PC-9 (cell line): ENCODE results near the gene CNR1. TPM values are rescaled to one million over a fixed set of nuclear protein-coding genes. Genes with fewer than 3 reads are reported as not detected.

Experiments
- BruUV-seq: library from RNA; stranded (reverse); fragments of 400-500 nt; replicated peaks from 2 replicates; lab custom pipeline; 2021; lab: Mats Ljungman, UMichigan
- CTCF ChIA-PET: fragments of 300-600 bp; sonication (Branson Sonifier 250); formaldehyde crosslinking; loops from one replicate; lab custom pipeline; 2022; ENCODE audit warnings: antibody characterized with exemption; lab: Charles Lee
- POLR2A ChIA-PET: fragments of 300-600 bp; sonication (Branson Sonifier 250); formaldehyde crosslinking; loops from one replicate; lab custom pipeline; 2022; ENCODE audit warnings: antibody characterized with exemption; ENCODE audit not compliant: unreplicated experiment; lab: Charles Lee
- DNase-seq, 2 experiments: peaks; one replicate each; pipeline versions ENCODE4 v3.0.0 to v3.0.0-alpha.2; 2015 to 2022; ENCODE audit warnings: mixed read lengths in 1 of 2
- H2AFZ ChIP-seq: fragments of 200-600 bp; sonication (generic); 2 replicates; pipeline ENCODE4 v1.8.1; 2017; ENCODE audit warnings: antibody characterized with exemption
- H3F3A ChIP-seq: fragments of 200-600 bp; sonication (generic); 2 replicates; pipeline ENCODE4 v1.8.1; 2017; ENCODE audit warnings: antibody characterized with exemption, mild to moderate bottlenecking, low read depth; ENCODE audit not compliant: insufficient read depth
- H3K27ac ChIP-seq: fragments of 200-600 bp; sonication (generic); 2 replicates; pipeline ENCODE4 v1.6.1; 2016; ENCODE audit warnings: mixed run types
- H3K27me3 ChIP-seq: fragments of 200-600 bp; sonication (generic); 2 replicates; pipeline ENCODE4 v1.6.1; 2016; ENCODE audit warnings: low read depth, mixed run types; ENCODE audit not compliant: insufficient read depth
- H3K36me3 ChIP-seq: fragments of 200-600 bp; sonication (generic); 2 replicates; pipeline ENCODE4 v1.6.1; 2016; ENCODE audit warnings: low read depth, mixed run types
- H3K4me1 ChIP-seq: fragments of 200-600 bp; sonication (generic); replicated peaks from 2 replicates; pipeline ENCODE4 v1.6.1; 2016; ENCODE audit warnings: mixed run types; ENCODE audit not compliant: insufficient read depth
- H3K4me2 ChIP-seq: fragments of 200-600 bp; sonication (generic); 2 replicates; pipeline ENCODE4 v1.6.1; 2017; ENCODE audit warnings: mixed run types
- H3K4me3 ChIP-seq: fragments of 200-600 bp; sonication (generic); 2 replicates; pipeline ENCODE4 v1.6.1; 2016; ENCODE audit warnings: mixed run types
- H3K79me2 ChIP-seq: fragments of 200-600 bp; sonication (generic); 2 replicates; pipeline ENCODE4 v1.6.1; 2017; ENCODE audit warnings: low read depth, mixed run types
- H3K9me2 ChIP-seq: fragments of 200-600 bp; sonication (generic); 2 replicates; pipeline ENCODE4 v1.8.1; 2017; ENCODE audit warnings: mild to moderate bottlenecking; ENCODE audit not compliant: insufficient read depth
- H3K9me3 ChIP-seq: fragments of 200-600 bp; sonication (generic); 2 replicates; pipeline ENCODE4 v1.8.1; 2016; ENCODE audit warnings: low read depth; ENCODE audit not compliant: insufficient read depth
- H4K20me1 ChIP-seq: fragments of 200-600 bp; sonication (generic); 2 replicates; pipeline ENCODE4 v1.8.1; 2017; ENCODE audit not compliant: insufficient read depth
- CTCF ChIP-seq: fragments of 200-600 bp; sonication (generic); conservative IDR thresholded peaks from 2 replicates; pipeline ENCODE4 v1.6.1; 2017; ENCODE audit warnings: mixed run types, antibody characterized with exemption, mild to moderate bottlenecking, moderate library complexity
- EZH2 ChIP-seq: fragments of 200-600 bp; sonication (generic); IDR thresholded peaks from 2 replicates; pipeline ENCODE4 v1.8.0; 2017; ENCODE audit warnings: antibody characterized with exemption, low read depth
- intact Hi-C: fragments of 100-400 bp; cut with micrococcal nuclease; formaldehyde crosslinking; loops from one replicate; pipeline ENCODE4 v1.10.0; 2022; ENCODE audit not compliant: unreplicated experiment
- total RNA-seq: library from RNA; stranded (reverse); gene quantifications from 2 replicates; pipeline ENCODE4 v1.2.3, GENCODE V29; 2021

The CNR1 gene
- total RNA-seq, 1 experiment from 2014 or later: not detected

DNA sequence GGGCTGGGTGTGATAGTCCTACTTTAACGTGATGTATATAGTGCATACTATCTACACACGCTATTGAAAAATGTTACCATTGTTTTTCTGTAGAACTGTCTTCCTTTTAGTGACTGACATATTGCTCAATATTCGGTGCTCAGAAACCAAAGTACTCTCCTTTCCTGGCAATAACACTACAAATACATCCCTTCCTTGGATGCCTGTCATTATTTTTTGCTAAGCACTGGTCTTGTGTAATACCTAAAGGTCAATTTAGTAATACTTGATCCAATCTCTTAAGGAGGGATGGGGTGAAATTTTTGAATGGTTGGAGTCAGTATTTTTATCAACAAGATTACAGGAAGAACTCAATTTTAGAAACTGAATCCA, 23.9 kb downstream of the CNR1 start:
- H3K36me3 ChIP-seq: no peaks in the 10 kb centered on the region
- H3K4me2 ChIP-seq: no peak overlapping the region
- POLR2A ChIA-PET: no interaction called here
- DNase-seq: no peak
- intact Hi-C loops: no loop called here
- no peaks in the 10 kb centered on the region for H3K9me2 ChIP-seq
- no peaks in the 10 kb centered on the region for H3K9me3 ChIP-seq
- H2AFZ ChIP-seq: no peak overlapping the region
- TF ChIP-seq CTCF (no peak), EZH2 (no peak)
- H4K20me1 ChIP-seq: no peaks in the 10 kb centered on the region
- H3K27me3 ChIP-seq: 0 out of 2 replicates have a peak, but pooled peaks cover 10% of the 10 kb centered on the region
- H3K27ac ChIP-seq: no peak overlapping the region
- H3K4me3 ChIP-seq: no peak overlapping the region
- no peaks in the 10 kb centered on the region for H3K4me1 ChIP-seq
- CTCF ChIA-PET: no interaction called here
- no TSS peak for BruUV-seq
- no peaks in the 10 kb centered on the region for H3F3A ChIP-seq
- H3K79me2 ChIP-seq: no peaks in the 10 kb centered on the region

DNA sequence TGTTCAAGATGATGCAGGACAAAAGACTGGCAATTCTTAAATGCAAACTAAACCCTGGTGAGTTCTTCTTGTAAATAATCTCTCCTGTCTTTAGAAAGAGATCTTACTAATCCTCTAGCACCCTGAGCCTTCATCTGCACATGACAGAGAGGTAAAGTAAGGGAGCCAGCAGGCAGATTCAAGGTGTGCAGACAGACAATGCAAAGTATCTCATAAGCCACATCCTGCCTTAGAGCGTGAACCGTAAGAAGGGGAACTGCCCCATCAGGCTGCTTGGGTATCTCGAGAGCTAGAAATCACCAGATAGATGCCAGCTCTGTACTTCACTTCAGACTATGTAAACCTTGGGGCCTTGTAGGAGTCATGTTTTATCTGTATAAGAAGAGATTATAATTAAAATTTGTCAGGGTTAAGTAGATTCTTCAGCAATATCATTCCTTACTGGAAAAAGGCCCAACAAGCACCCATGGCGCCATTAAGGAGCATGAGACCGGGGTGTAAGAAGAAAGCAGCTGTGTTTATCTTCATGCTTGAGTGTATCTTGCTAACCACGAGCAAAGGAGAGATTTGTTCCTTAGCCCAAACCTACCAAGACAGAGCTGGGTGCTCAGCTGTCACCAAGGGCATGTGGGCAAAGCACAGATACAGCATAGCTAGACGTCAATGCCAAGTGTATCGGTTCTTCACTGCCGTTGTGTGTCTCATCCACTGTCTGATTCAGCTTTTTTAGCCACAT, 24.4 kb downstream of the CNR1 start:
- Histone ChIP-seq H3F3A (no peaks in the 10 kb centered on the region), H3K36me3 (no peaks in the 10 kb centered on the region), H3K4me3 (no peak overlapping the region), H3K9me3 (no peaks in the 10 kb centered on the region), H3K4me1 (no peaks in the 10 kb centered on the region), H4K20me1 (no peaks in the 10 kb centered on the region), H3K27ac (no peak overlapping the region), H3K79me2 (no peaks in the 10 kb centered on the region), H2AFZ (no peak overlapping the region), H3K27me3 (0 out of 2 replicates have a peak, but pooled peaks cover 10% of the 10 kb centered on the region), H3K4me2 (no peak overlapping the region), H3K9me2 (no peaks in the 10 kb centered on the region)
- TF ChIP-seq CTCF (no peak), EZH2 (no peak)
- no TSS peak for BruUV-seq
- ChIA-PET CTCF (no interaction called here), POLR2A (no interaction called here)
- intact Hi-C loops: no loop called here
- DNase-seq: no peak

DNA sequence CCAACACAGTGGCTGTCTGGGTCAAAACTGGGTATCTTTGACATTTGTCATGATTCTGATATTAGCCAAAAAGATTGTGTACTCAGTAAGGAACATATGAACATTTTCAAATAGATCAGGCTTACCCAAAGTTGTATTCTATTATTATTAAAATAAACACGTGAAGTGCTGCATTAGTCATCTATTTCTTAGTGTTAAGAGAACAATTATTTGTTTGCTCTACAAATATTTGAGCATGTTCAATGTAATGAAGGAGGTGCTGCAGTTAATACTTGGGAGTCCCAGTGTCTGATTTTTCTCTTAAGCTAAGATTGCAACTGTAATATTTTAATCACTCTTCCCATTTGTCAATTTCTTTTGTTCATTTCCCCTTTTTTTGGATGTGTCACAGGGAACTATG, 28.2 kb downstream of the CNR1 start:
- Histone ChIP-seq H3K36me3 (no peaks in the 10 kb centered on the region), H3K9me3 (no peaks in the 10 kb centered on the region), H3K27ac (no peak overlapping the region), H3K9me2 (no peaks in the 10 kb centered on the region), H3K79me2 (no peaks in the 10 kb centered on the region), H3F3A (no peaks in the 10 kb centered on the region), H3K4me1 (no peaks in the 10 kb centered on the region), H2AFZ (no peak overlapping the region), H3K4me3 (no peak overlapping the region), H3K4me2 (no peak overlapping the region), H3K27me3 (no peaks in the 10 kb centered on the region), H4K20me1 (no peaks in the 10 kb centered on the region)
- CTCF ChIA-PET: no interaction called here
- TF ChIP-seq EZH2: no peak
- no peak for TF ChIP-seq CTCF
- intact Hi-C loops: no loop called here
- no peak for DNase-seq
- POLR2A ChIA-PET: no interaction called here
- no TSS peak for BruUV-seq
